Mucosa of stomach (tissue), 1 donor: Measurements from ENCODE around the gene SPCS3.
"Not testable (repeated sequence)": the region's sequence is repeated elsewhere in the genome, so short reads cannot be mapped to it uniquely, and the experiment has no call there.

Experiments
- H3K27me3 ChIP-seq: one replicate; pipeline ENCODE4 v1.7.0; 2013; ENCODE audit warnings: mild to moderate bottlenecking, low read length; ENCODE audit not compliant: control insufficient read depth, insufficient read depth
- H3K36me3 ChIP-seq: one replicate; pipeline ENCODE4 v1.7.0; 2013; ENCODE audit warnings: low read length; ENCODE audit not compliant: control insufficient read depth, insufficient read depth
- H3K4me1 ChIP-seq: one replicate; pipeline ENCODE4 v1.7.0; 2013; ENCODE audit warnings: mild to moderate bottlenecking, low read length; ENCODE audit not compliant: control insufficient read depth, insufficient read depth
- H3K4me3 ChIP-seq: one replicate; pipeline ENCODE4 v1.7.0; 2013; ENCODE audit warnings: low read length
- H3K9ac ChIP-seq: one replicate; pipeline ENCODE4 v1.7.0; 2013; ENCODE audit warnings: mild to moderate bottlenecking, low read length, moderate library complexity
- H3K9me3 ChIP-seq: one replicate; pipeline ENCODE4 v1.7.0; 2013; ENCODE audit warnings: mild to moderate bottlenecking, low read length, moderate library complexity; ENCODE audit not compliant: control insufficient read depth
- donor health status: Pancreatic carcinoma.

SPCS3 gene

DNA sequence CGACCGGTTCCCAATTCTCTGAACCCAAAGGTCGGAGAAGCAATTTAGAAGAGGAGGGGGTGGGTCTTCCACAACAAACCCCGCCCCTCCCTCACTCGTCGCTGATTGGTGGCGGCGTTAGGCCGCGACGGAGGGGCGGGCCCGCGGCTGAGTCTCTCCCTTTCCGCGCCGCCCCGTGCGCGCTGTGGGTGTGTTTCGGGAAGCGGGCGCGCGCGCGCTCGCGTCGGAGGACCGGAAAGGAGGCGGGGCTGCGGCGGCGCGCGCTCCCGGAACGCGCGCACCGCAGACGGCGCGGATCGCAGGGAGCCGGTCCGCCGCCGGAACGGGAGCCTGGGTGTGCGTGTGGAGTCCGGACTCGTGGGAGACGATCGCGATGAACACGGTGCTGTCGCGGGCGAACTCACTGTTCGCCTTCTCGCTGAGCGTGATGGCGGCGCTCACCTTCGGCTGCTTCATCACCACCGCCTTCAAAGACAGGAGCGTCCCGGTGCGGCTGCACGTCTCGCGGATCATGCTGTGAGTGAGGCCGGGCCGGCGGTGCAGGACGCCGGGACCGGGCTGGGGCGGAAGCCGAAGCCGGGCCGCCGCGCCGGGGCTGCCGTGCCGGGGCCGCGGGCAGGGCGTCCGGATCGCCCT lies at the start of gene SPCS3:
Gene SPCS3, plus strand, starts transcription at position 263 of the 636 bp plus-strand sequence. Its CDS starts 111 bp downstream, at position 374.
- H3K9me3 ChIP-seq = no peaks in the 10 kb centered on the region
- H3K36me3 ChIP-seq = no peaks in the 10 kb centered on the region
- H3K4me1 ChIP-seq = no peaks in the 10 kb centered on the region
- peak within 1 kb of the TSS; percentile 95 for H3K9ac ChIP-seq
- peak within 1 kb of the TSS; percentile 68 for H3K4me3 ChIP-seq
- no peaks in the 10 kb centered on the region for H3K27me3 ChIP-seq

DNA sequence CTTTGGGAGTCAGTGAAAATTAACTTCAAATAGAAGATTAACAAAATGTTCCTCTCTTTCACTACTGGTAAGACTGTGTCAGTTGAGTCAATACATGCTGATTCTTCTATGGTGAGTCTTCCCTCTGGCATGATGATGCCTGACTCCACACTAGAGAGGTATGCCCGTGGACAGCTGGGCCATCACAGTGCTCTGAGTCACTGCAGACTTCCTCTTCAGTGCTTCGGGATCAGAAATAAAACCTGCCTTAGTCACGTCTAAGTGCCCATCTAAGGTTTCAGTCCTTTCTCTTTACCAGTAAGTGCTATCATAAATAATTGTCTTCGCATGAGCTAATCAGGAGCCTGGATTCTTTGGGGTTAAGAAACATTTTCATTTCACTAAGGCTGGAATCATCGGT lies 49.1 kb upstream of the SPCS3 start:
- no peak overlapping the region for H3K9ac ChIP-seq
- H3K9me3 ChIP-seq = no peaks in the 10 kb centered on the region
- H3K4me1 ChIP-seq = no peaks in the 10 kb centered on the region
- no peaks in the 10 kb centered on the region for H3K36me3 ChIP-seq
- H3K27me3 ChIP-seq = no peaks in the 10 kb centered on the region
- no peak overlapping the region for H3K4me3 ChIP-seq

DNA sequence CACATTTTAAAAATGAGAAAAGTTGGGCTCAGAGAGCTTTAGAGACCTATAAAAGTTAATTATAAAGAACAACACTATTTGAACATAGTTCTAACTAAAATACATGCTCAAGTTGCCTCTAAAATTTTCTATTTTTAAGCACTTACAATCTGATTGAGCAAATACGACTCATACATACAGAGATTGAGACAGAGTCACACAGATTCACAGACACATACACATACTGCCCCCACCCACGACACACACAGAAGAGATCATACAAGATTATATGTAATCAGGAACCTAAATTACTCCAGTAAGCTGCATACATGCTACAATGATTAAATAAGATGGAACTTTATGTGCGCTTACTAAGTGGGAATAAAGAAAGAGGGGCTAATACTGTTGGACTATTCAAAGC lies 48.0 kb upstream of the SPCS3 start:
- Histone ChIP-seq H3K4me3 (no peak overlapping the region), H3K36me3 (no peaks in the 10 kb centered on the region), H3K9ac (no peak overlapping the region), H3K27me3 (no peaks in the 10 kb centered on the region), H3K4me1 (no peaks in the 10 kb centered on the region), H3K9me3 (no peaks in the 10 kb centered on the region)

DNA sequence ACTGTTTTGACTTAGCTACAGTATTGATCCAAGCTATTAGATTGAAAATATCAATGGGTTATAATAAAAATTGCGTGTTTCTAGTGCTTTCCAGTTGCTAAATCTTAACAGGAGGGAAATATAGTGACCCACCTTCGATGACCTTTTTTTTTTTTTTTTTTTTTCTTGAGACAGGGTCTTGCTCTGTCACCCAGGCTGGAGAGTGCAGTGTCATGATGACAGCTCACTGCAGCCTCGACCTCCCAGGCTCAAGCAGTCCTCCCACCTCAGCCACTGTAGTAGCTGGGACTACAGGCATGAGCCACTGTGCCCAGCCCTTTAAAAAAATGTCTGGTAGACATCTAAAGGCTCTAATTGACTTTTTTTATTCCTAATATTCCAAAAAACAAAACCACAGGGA lies 47.0 kb upstream of the SPCS3 start:
- no peaks in the 10 kb centered on the region for H3K27me3 ChIP-seq
- no peaks in the 10 kb centered on the region for H3K4me1 ChIP-seq
- no peak overlapping the region for H3K4me3 ChIP-seq
- no peaks in the 10 kb centered on the region for H3K36me3 ChIP-seq
- H3K9ac ChIP-seq = no peak overlapping the region
- H3K9me3 ChIP-seq = no peaks in the 10 kb centered on the region

DNA sequence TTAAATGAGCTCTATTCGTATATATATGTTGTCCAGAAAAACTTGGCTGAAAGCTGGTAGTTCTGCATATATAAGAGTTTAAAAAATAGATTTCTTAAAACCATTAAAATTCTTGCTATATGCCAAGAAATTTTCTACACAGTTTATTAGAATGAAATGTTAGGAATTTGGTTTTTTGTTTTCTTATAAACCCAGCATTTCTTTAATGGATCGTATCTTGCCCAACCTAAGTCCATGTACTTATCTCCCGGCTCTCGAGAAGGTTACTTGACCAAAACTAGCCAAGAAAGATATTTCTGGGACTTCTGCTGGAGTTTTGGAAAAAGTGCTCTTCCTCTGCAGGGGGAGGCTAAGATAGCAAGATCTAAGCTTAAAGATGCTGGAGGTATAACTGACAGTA lies 46.0 kb upstream of the SPCS3 start:
- Histone ChIP-seq H3K4me1 (no peaks in the 10 kb centered on the region), H3K27me3 (no peaks in the 10 kb centered on the region), H3K9ac (no peak overlapping the region), H3K9me3 (no peaks in the 10 kb centered on the region), H3K36me3 (no peaks in the 10 kb centered on the region), H3K4me3 (no peak overlapping the region)

DNA sequence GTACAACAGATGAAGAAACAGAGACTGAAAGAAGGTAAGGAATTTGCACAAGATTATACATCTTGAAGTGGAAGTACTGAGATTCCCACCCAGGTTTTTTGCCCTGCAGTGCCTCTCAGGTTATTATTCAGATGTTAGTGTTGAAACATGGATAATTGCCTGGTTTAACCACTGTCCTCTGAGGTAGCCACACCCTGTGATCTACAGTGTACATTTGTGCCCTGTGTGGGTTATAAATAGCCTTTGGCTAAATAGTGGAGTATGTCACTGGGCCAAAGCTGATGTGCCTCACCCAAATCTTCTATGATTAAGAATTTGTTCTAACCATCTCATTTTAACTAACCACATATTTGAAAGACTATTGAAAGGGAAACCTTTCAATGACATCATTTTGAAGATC lies 45.3 kb upstream of the SPCS3 start:
- no peaks in the 10 kb centered on the region for H3K9me3 ChIP-seq
- no peak overlapping the region for H3K9ac ChIP-seq
- no peaks in the 10 kb centered on the region for H3K36me3 ChIP-seq
- H3K4me3 ChIP-seq = no peak overlapping the region
- H3K27me3 ChIP-seq = no peaks in the 10 kb centered on the region
- H3K4me1 ChIP-seq = no peaks in the 10 kb centered on the region

DNA sequence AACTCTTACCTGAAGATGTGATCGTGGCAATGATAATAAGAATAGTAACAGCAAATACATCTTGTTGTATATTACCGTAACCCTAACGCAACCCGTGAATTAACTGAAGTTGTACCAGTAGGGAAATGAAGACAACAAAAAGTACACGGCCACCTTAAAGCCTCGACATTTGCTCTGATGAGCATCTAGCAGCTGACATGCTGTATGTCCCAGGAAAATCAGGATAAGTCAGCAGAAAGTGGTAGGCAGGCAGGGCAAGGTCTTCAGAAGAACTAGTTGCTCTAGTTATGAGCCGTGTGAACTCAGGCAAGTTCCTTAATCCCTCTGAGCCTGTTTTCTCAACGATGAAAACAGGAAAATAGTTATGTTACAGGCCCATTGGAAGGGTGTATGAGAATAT lies 43.1 kb upstream of the SPCS3 start:
- no peak overlapping the region for H3K4me3 ChIP-seq
- H3K4me1 ChIP-seq = no peaks in the 10 kb centered on the region
- H3K9ac ChIP-seq = peak overlapping the region; percentile 42
- no peaks in the 10 kb centered on the region for H3K36me3 ChIP-seq
- H3K9me3 ChIP-seq = no peaks in the 10 kb centered on the region
- H3K27me3 ChIP-seq = no peaks in the 10 kb centered on the region

DNA sequence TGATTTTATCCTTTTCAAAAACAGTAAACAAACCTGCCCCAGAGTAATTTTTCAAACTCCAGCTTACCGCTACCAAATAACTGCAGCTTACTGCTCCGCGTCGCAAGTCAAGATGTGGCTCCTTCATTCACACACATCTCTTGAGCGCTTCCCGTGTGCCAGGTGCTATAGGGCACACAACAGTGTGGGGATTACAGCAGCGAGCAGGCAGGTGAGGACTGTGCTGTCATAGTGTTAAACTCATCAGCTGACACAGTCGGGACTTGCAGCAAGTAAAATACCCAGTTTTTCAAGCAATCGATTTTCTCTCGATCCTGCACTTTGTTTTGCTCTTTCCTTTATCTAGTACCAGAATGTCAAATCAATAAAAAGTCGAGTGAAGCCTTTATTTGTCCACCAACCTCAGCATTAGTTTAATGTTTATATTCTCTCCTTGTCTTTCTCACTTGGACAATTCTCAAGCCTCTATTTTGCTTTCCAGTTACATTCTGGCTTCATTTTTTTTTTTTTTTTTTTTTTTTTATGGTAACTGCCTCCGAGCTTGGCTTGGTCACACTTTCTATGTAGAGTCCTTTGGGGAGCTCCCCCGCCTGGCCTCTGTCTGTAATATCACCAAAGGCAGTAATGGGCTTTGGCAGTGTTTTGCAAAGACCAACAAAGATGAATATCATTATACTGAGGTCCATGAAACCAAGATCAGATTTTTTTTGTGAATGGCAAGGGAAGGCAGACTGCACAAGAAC lies 42.4 kb upstream of the SPCS3 start:
- no peaks in the 10 kb centered on the region for H3K27me3 ChIP-seq
- no peaks in the 10 kb centered on the region for H3K36me3 ChIP-seq
- peak overlapping the region; percentile 42 for H3K9ac ChIP-seq
- H3K9me3 ChIP-seq = no peaks in the 10 kb centered on the region
- no peaks in the 10 kb centered on the region for H3K4me1 ChIP-seq
- H3K4me3 ChIP-seq = peak overlapping the region; percentile 15

DNA sequence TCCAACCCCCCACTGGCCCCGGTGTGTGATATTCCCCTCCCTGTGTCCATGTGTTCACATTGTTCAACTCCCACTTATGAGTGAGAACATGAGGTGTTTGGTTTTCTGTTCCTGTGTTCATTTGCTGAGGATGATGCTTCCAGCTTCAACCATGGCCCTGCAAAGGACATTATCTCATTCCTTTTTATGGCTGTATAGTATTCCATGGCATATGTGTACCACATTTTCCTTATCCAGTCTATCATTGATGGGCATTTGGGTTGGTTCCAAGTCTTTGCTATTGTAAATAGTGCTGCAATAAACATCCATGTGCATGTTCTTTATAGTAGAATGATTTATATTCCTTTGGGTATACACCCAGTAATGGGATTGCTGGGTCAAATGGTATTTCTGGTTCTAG lies 40.2 kb upstream of the SPCS3 start:
- H3K36me3 ChIP-seq, H3K9ac ChIP-seq, H3K4me3 ChIP-seq, H3K4me1 ChIP-seq, H3K27me3 ChIP-seq, H3K9me3 ChIP-seq: not testable (repeated sequence)

DNA sequence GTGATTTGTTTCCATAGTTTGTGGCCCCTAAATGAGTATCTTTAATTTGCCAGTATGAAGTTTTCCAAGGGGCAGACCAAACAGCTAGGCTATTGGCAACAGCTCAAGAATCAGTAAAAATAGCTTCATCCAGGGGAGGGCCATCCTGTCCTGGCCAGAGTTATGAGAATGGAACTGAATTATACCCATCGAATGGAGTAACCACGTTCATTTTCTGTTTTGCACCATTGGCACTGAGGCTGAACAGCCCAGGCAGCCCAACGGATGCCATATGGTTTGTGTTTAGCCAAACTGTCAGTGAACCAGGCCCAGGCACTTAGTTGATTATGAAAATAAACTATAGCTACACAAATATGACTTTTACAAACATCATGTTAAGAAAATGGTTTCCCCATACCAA lies 33.0 kb upstream of the SPCS3 start:
- Histone ChIP-seq H3K36me3 (no peaks in the 10 kb centered on the region), H3K27me3 (no peaks in the 10 kb centered on the region)

DNA sequence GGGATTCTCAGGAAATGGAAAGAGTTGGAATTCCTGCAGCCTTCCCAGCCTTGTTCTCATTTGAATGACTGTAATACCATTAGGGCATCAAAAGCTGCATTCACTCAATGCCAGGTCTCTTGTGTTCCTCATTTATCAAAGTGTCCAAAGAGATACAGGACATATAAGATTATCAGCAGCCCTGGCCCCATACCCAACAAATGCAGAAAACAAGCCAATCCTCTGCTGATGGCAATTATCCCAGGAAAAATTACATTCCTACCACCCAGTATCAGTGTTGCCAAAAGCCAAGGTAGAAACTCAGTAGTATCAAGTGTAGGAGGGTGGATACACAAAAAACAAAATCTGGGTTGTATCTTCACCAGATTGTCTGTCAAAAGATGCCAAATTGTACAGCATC lies 32.2 kb upstream of the SPCS3 start:
- H3K4me1 ChIP-seq = no peaks in the 10 kb centered on the region
- no peaks in the 10 kb centered on the region for H3K27me3 ChIP-seq
- no peak overlapping the region for H3K9ac ChIP-seq
- H3K36me3 ChIP-seq = no peaks in the 10 kb centered on the region
- no peaks in the 10 kb centered on the region for H3K9me3 ChIP-seq
- H3K4me3 ChIP-seq = no peak overlapping the region

More for the DNA sequence above, 33.0 kb upstream of the SPCS3 start:
- no peak overlapping the region for H3K4me3 ChIP-seq
- no peaks in the 10 kb centered on the region for H3K4me1 ChIP-seq
- H3K9ac ChIP-seq = no peak overlapping the region
- H3K9me3 ChIP-seq = no peaks in the 10 kb centered on the region

DNA sequence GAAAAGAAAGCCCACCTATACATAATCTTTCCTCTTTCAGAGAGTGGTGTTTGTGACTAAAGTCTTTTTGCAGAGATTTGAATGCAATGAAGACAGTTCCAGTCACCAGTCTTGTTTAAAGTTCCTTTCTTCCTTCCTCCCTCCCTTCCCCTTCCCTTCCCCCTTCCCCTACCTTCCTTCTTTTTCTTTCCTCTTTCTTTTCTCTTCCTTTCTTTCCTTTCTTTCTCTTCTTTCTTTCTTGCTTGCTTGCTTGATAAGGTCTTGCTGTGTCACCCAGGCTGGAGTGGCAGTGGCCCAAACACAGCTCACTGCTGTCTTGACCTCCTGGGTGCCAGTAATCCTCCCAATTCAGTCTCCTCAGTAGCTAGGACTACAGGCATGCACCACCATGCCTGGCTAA lies 31.7 kb upstream of the SPCS3 start:
- no peaks in the 10 kb centered on the region for H3K36me3 ChIP-seq
- H3K9me3 ChIP-seq = no peaks in the 10 kb centered on the region
- H3K4me3 ChIP-seq = no peak overlapping the region

More for the DNA sequence above, 31.7 kb upstream of the SPCS3 start:
- Histone ChIP-seq H3K4me1 (no peaks in the 10 kb centered on the region), H3K9ac (no peak overlapping the region), H3K27me3 (no peaks in the 10 kb centered on the region)
